Activated CD8-positive, alpha-beta T cell treated with anti-CD3 and anti-CD28 coated beads, Interleukin-2, amount 10 ng/mL, durations not matched to agents 7 days and 5 days (primary cell): ENCODE data around the gene BSN. TPM values are rescaled to one million over a fixed set of nuclear protein-coding genes. Genes with fewer than 3 reads are reported as not detected.

Source experiments
- ATAC-seq: fragments of 150-1000 bp; cut with Tn5 transposase; one replicate; pipeline ENCODE4 v1.10.0; 2021; ENCODE audit warnings: moderate library complexity
- CTCF ChIA-PET: fragments of 350-600 bp; sonication (Branson Sonifier 250); formaldehyde crosslinking; loops from one replicate; lab custom pipeline; 2021; ENCODE audit warnings: antibody characterized with exemption; lab: Charles Lee
- POLR2A ChIA-PET: fragments of 350-600 bp; sonication (Branson Sonifier 250); formaldehyde crosslinking; loops from one replicate; lab custom pipeline; 2021; ENCODE audit warnings: antibody characterized with exemption; lab: Charles Lee
- DNase-seq: peaks from one replicate; pipeline ENCODE4 v3.0.0-alpha.2; 2020
- H3K27ac Mint-ChIP-seq: one replicate; pipeline ENCODE4 v1.8.0; 2021; ENCODE audit warnings: mild to moderate bottlenecking, mixed read lengths
- H3K27me3 Mint-ChIP-seq: one replicate; pipeline ENCODE4 v1.8.0; 2021; ENCODE audit warnings: low read depth, mixed read lengths
- H3K36me3 Mint-ChIP-seq: one replicate; pipeline ENCODE4 v1.8.0; 2021; ENCODE audit warnings: low read depth, mixed read lengths
- H3K4me1 Mint-ChIP-seq: one replicate; pipeline ENCODE4 v1.8.0; 2021; ENCODE audit warnings: low read depth, mixed read lengths
- H3K4me3 Mint-ChIP-seq: one replicate; pipeline ENCODE4 v1.8.0; 2021; ENCODE audit warnings: mild to moderate bottlenecking, mixed read lengths
- H3K9me3 Mint-ChIP-seq: one replicate; pipeline ENCODE4 v1.8.0; 2022; ENCODE audit warnings: mixed read lengths; ENCODE audit not compliant: insufficient read depth
- total RNA-seq, 2 experiments: library from RNA; stranded (reverse); gene quantifications; one replicate each; pipeline ENCODE4 v1.2.3, GENCODE V29; 2021

The BSN gene
- total RNA-seq, 2 experiments from 2014 or later, result 0.05 to 0.34 TPM

DNA sequence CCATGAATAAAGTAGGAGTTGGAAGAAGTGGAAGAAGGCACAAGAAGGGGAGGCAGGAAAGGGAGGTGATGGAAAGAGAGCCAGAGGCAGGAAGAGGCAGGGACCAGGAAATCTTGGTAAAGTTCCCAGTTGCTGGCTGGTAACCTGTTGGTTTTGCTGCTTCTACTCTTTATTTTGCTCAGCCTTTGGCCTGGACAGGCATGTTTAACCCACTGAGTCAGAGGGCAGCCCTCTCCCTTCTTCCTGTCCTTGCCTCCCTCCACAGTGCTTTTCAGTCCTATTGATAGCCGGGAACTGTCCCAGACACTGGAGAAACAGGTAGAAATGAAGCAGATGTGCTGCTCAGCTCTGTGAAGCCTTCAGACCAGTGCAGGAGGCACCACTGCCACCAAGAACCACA is 76.5 kb downstream of the BSN start:
- Mint-ChIP-seq H3K4me1 (peaks cover 21% of the 10 kb centered on the region), H3K36me3 (no peaks in the 10 kb centered on the region), H3K27me3 (peaks cover 9% of the 10 kb centered on the region), H3K9me3 (no peaks in the 10 kb centered on the region), H3K4me3 (no peak overlapping the region), H3K27ac (no peak overlapping the region)
- DNase-seq (no peak), ATAC-seq (no peak)
- POLR2A ChIA-PET, result no interaction called here
- CTCF ChIA-PET, result no interaction called here

DNA sequence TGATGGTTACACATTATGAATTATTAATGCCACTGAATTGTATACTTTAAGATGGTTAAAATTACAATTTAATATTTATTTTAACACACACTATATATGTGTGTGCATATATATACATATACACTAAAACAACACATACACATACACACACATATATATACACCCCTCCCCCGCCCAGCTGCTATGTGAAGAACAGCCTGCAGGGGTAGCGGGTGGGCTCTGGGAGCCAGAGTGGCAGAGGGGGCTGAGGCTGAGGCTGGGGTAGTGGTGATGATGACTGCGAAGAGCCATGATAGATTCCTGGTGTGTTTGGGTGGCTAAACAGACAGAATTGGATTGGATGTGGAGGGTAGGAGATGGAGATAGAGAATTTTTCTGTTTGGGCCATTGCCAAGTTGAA is 80.5 kb downstream of the BSN start:
- Mint-ChIP-seq H3K27me3 (peaks cover 9% of the 10 kb centered on the region), H3K27ac (no peak overlapping the region)
- CTCF ChIA-PET, result no interaction called here

DNA sequence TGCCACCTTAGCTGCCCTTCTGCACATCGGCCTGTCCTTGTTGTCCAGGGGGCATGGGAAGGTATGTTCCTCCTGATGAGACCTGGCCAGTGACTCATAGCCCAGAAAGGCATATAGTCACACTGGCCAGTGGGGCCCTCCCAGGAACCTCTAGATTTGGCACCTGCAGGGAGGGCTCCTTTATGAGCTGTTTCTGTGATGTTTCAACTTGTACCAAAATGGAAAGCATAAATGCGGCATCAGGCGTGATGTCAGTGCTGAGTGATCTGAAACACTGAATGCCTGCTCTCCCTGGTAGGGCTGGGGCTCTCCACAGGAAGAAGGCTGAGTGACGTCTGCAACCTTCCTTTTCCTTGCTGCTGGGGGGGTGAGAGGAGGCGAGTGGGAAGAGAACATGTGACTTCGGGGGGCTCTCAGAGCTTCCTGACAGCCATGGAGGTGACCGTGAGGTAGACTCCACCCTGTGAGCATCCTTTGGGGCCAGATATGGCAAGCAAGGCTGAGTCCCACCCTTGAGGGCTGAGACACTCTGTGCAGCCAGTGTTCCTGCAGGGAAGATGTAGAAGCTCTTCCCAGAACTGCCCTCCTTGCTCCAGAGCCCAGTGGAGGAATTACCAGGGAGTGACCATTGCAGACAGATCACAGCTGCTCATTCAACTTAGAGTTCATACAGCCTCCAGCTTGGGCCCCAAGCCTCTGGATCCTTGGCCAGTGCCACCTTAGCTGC is 82.8 kb downstream of the BSN start:
- peaks cover 3% of the 10 kb centered on the region for H3K27me3 Mint-ChIP-seq
- H3K4me1 Mint-ChIP-seq, result peaks cover 4% of the 10 kb centered on the region
- ChIA-PET POLR2A (no interaction called here), CTCF (interaction anchor here (0.6 kb wide), 1 partner anchor 70 kb away, joined by 3 read pairs; no protein-coding TSS in a partner anchor)
- ATAC-seq (no peak), DNase-seq (no peak)
- no peaks in the 10 kb centered on the region for H3K36me3 Mint-ChIP-seq
- no peaks in the 10 kb centered on the region for H3K9me3 Mint-ChIP-seq
- no peak overlapping the region for H3K27ac Mint-ChIP-seq
- H3K4me3 Mint-ChIP-seq, result no peak overlapping the region

More for the DNA sequence above, 80.5 kb downstream of the BSN start:
- POLR2A ChIA-PET, result no interaction called here
- ATAC-seq, result no peak
- Mint-ChIP-seq H3K9me3 (no peaks in the 10 kb centered on the region), H3K4me3 (no peak overlapping the region), H3K4me1 (peaks cover 4% of the 10 kb centered on the region), H3K36me3 (no peaks in the 10 kb centered on the region)
- no peak for DNase-seq

DNA sequence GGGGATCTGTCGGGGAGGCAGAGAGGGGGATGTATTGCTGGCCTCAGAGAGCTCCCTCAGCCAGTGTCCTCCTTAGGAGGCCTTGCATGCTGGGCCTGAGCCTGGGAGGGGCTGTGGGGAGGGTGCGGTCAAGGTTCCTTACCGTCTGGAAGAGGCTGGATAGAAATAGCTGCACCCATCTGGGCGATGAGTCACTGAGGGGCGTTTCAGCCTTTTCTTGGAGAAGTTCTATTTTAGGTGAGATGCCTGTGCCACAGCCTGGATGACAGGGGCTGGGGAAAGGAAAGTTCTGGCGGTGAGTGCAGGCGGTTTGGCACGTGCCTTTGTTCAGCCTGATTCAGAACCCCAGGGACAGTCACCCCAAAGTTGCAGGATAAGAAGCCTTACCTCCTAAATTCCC is 84.2 kb downstream of the BSN start:
- Mint-ChIP-seq H3K36me3 (no peaks in the 10 kb centered on the region), H3K4me1 (peaks cover 4% of the 10 kb centered on the region), H3K27me3 (no peaks in the 10 kb centered on the region), H3K4me3 (no peak overlapping the region), H3K27ac (no peak overlapping the region), H3K9me3 (no peaks in the 10 kb centered on the region)
- POLR2A ChIA-PET, result no interaction called here
- CTCF ChIA-PET, result no interaction called here
- no peak for ATAC-seq
- no peak for DNase-seq

DNA sequence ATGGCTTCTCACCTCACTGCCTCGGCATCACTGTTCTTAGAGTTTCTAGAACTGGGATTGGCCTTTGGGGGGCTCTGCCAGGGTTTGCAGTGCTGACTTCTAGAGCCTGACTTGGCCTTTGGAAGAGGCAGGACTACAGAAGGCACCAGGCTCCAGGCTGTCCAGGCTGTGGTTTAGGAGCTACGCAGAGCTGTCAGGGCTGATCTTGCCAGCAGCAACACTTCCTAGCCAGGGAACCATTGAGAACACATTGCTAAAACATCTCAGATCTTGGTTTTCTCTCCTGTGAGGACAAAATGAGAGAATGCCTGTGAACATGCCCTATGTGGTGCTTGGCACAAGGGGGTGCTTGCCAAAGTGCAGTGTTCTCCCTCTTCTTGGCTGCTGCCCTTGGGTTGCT is 85.3 kb downstream of the BSN start:
- ChIA-PET CTCF (no interaction called here), POLR2A (no interaction called here)
- H3K4me1 Mint-ChIP-seq, result peaks cover 4% of the 10 kb centered on the region
- H3K27me3 Mint-ChIP-seq, result no peaks in the 10 kb centered on the region
- no peaks in the 10 kb centered on the region for H3K36me3 Mint-ChIP-seq
- no peak overlapping the region for H3K27ac Mint-ChIP-seq
- DNase-seq (no peak), ATAC-seq (no peak)
- no peak overlapping the region for H3K4me3 Mint-ChIP-seq
- H3K9me3 Mint-ChIP-seq, result no peaks in the 10 kb centered on the region

DNA sequence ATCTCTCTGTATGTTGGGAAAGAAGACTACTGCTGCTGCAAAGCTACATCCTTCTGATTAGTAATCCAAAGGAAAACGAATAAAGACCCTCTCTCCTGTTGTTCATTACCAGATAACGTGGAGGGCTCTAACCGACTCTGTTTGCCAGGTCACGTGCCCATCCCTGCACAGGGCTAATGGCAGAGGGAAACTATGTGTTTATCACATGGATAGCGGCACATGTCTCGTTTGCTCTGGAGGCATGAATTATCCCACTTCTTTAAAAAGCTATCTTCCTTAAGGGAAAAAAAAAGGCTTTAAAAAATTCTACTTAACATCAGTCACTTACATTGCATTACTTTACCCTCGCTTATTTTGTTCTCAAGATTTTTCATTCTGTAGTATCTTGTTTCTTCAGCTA is 87.0 kb downstream of the BSN start:
- H3K27me3 Mint-ChIP-seq, result no peaks in the 10 kb centered on the region
- ATAC-seq (no peak), DNase-seq (no peak)
- H3K4me1 Mint-ChIP-seq, result peaks cover 4% of the 10 kb centered on the region
- ChIA-PET CTCF (no interaction called here), POLR2A (no interaction called here)
- no peak overlapping the region for H3K4me3 Mint-ChIP-seq
- H3K27ac Mint-ChIP-seq, result no peak overlapping the region
- no peaks in the 10 kb centered on the region for H3K36me3 Mint-ChIP-seq
- no peaks in the 10 kb centered on the region for H3K9me3 Mint-ChIP-seq

DNA sequence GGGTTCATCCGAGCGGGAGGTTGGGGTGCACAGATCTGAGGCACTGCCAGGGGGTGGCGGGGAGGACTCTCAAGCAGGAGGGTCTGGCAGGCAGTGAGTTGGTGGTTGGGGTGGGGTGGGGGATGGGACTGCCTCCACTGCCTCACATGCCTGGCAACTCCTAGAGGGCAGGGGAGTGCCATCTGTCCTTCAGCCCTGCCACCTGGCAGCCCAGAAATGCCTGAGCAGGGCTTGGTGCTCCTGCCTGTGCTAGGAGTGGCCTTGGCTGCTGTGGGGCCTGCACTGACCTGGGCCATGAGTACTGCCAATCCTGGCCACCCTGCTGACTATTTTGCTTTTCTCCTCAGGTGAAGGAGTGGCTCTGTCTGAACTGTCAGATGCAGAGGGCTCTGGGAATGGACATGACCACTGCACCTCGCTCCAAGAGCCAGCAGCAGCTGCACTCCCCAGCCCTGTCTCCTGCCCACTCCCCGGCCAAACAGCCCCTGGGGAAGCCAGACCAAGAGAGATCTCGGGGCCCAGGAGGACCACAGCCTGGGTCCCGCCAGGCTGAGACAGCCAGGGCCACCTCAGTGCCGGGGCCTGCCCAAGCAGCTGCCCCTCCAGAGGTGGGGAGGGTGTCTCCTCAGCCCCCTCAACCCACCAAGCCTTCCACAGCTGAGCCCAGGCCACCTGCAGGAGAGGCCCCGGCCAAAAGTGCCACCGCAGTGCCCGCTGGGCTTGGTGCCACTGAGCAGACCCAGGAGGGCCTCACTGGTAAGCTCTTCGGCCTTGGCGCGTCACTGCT is 87.8 kb downstream of the BSN start:
- no peak for DNase-seq
- POLR2A ChIA-PET, result no interaction called here
- ATAC-seq, result no peak
- Mint-ChIP-seq H3K27me3 (no peaks in the 10 kb centered on the region), H3K9me3 (no peaks in the 10 kb centered on the region), H3K4me1 (peaks cover under 1% of the 10 kb centered on the region), H3K4me3 (no peak overlapping the region), H3K27ac (no peak overlapping the region), H3K36me3 (no peaks in the 10 kb centered on the region)
- CTCF ChIA-PET, result no interaction called here

DNA sequence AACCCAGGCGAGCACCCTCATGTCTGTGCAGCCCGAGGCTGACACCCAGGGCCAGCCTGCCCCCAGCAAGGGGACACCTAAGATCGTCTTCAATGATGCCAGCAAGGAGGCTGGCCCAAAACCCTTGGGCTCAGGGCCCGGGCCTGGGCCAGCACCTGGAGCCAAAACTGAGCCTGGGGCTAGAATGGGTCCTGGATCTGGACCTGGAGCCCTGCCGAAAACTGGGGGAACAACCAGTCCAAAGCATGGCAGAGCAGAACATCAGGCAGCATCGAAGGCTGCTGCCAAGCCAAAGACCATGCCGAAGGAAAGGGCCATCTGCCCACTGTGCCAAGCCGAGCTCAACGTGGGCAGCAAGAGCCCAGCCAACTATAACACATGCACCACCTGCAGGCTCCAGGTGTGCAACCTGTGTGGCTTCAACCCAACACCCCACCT is 88.5 kb downstream of the BSN start:
- no peaks in the 10 kb centered on the region for H3K9me3 Mint-ChIP-seq
- ATAC-seq (no peak), DNase-seq (no peak)
- no peaks in the 10 kb centered on the region for H3K36me3 Mint-ChIP-seq
- no peak overlapping the region for H3K4me3 Mint-ChIP-seq
- ChIA-PET CTCF (no interaction called here), POLR2A (no interaction called here)
- no peaks in the 10 kb centered on the region for H3K27me3 Mint-ChIP-seq
- H3K27ac Mint-ChIP-seq, result no peak overlapping the region
- H3K4me1 Mint-ChIP-seq, result no peaks in the 10 kb centered on the region

DNA sequence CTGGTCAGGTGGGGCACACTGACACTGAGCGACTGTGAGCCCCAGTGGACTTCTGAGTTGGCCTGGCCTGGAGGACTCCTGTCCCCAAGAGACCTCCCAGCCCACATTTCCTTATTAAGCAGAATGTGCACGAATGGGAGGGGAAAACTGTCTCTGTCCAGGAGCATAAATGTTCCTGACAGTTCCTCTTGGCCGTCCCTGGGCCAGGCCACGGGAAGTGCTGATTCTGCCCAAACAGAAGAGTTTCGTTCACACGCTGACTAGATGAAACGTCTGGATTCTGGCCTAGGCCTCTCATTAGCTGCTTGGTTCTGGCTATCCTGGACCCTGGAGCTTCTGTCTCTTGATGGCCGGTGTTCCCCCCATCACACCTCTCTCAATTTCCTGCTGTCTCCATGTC is 90.4 kb downstream of the BSN start:
- ChIA-PET CTCF (interaction anchor here (1.2 to 2.5 kb wide), 3 partner anchors 27 to 473 kb away, joined by 3 to 6 read pairs (median 5); partner anchors contain the start of gene KLHDC8B), POLR2A (no interaction called here)
- Mint-ChIP-seq H3K4me3 (no peak overlapping the region), H3K36me3 (no peaks in the 10 kb centered on the region), H3K27ac (no peak overlapping the region), H3K4me1 (peaks cover 3% of the 10 kb centered on the region), H3K9me3 (no peaks in the 10 kb centered on the region), H3K27me3 (no peaks in the 10 kb centered on the region)
- no peak for DNase-seq
- ATAC-seq, result no peak

DNA sequence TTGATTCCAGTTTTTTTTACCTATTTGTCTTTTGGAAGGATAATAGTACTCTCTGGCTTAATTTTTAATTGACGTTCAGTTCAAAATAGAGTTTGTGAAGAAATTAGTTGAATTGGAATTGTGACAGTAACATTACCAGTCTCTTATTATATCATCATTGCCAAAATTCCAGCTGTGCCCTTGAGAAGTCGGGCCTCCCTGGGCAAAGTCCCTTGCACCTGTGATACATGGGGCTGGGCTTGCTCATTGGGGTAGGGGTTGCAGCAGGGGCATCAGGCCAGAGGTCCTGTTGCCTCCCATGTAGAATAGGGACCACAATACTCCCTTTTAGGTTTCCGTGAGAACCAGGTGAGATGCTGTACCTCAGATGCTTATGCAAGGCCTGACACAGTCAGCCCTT is 92.0 kb downstream of the BSN start:
- H3K4me1 Mint-ChIP-seq, result peaks cover 3% of the 10 kb centered on the region
- POLR2A ChIA-PET, result no interaction called here
- ATAC-seq (no peak), DNase-seq (no peak)
- H3K9me3 Mint-ChIP-seq, result no peaks in the 10 kb centered on the region
- no peak overlapping the region for H3K4me3 Mint-ChIP-seq
- H3K36me3 Mint-ChIP-seq, result no peaks in the 10 kb centered on the region
- CTCF ChIA-PET, result interaction anchor here (1.8 to 2.5 kb wide), 2 partner anchors 25 to 107 kb away, joined by 6 to 8 read pairs; no protein-coding TSS in a partner anchor
- H3K27me3 Mint-ChIP-seq, result no peaks in the 10 kb centered on the region
- H3K27ac Mint-ChIP-seq, result no peak overlapping the region

DNA sequence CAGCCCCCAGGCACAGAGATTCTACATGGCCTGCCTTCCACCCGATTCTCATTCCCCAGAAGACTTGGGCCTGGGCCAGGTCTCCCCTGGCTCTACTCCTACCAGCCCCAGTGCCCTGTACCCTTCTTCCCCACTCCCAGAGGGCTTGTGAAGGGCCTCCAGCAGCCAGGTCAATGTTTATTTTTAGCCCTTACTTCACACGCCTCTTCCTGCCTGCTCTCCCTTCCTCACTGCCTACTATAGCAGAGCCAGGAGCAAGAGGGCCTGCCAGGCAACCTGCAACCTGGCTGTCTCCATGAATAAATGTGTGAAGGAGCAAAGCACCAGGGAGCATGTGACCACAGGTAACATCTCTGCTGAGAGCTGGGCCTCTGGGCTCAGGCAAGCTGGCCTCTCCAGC is 93.5 kb downstream of the BSN start:
- Mint-ChIP-seq H3K36me3 (no peaks in the 10 kb centered on the region), H3K4me3 (no peak overlapping the region), H3K27ac (no peak overlapping the region), H3K9me3 (no peaks in the 10 kb centered on the region), H3K4me1 (peaks cover 3% of the 10 kb centered on the region), H3K27me3 (no peaks in the 10 kb centered on the region)
- DNase-seq (no peak), ATAC-seq (no peak)
- ChIA-PET CTCF (interaction anchor here (1.8 kb wide), 1 partner anchor 108 kb away, joined by 8 read pairs; no protein-coding TSS in a partner anchor), POLR2A (no interaction called here)

DNA sequence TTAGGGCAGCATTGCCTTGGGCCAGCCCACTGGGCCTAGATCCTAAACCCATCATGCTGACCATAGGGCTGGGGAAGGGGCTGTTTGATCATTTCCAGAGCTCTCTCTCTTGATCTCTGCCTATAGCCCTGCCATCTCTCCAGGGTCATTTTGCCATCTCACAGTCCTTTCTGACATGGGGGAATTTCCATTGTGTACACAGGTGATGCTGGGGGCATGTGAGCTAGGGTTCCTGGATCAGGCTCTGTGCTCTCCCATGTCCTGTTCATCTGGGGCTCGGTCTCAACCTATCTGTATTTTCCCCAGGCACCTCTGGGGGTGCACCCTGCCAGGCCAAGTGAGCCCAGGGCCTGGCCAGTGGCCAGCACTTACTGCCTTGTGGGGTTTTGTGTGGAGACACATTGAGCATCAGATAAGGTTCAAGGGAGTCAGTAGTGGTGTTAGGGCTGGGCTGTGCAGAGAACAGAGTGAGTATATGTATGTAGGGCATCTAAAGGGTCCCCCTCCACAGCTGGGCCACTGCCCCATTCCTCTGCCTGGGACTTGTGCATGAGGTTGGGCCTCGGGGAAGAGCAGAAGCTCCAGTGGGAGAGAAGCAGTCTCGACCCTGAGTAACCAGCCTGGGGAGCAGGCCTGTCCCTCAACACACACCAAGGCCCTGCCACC is 94.2 kb downstream of the BSN start:
- no peak for DNase-seq
- no peak overlapping the region for H3K4me3 Mint-ChIP-seq
- H3K27me3 Mint-ChIP-seq, result no peaks in the 10 kb centered on the region
- no peak for ATAC-seq
- ChIA-PET POLR2A (no interaction called here), CTCF (interaction anchor here (0.7 to 1.0 kb wide), 2 partner anchors 24 to 72 kb away, joined by 3 read pairs; no protein-coding TSS in a partner anchor)
- no peaks in the 10 kb centered on the region for H3K36me3 Mint-ChIP-seq
- no peak overlapping the region for H3K27ac Mint-ChIP-seq
- H3K4me1 Mint-ChIP-seq, result peaks cover 3% of the 10 kb centered on the region
- H3K9me3 Mint-ChIP-seq, result no peaks in the 10 kb centered on the region
